HFFc6 (cell line): ENCODE results near the gene ABCC12. TPM values are rescaled to one million over a fixed set of nuclear protein-coding genes. Genes with fewer than 3 reads are reported as not detected.
A peak's percentile ranks its signal among the peaks of the same experiment; 100 is the strongest.

ENCODE experiments used
- DNase-seq: peaks from one replicate; pipeline ENCODE4 v3.0.0-alpha.2; 2018
- H3K27ac Mint-ChIP-seq: 2 replicates; pipeline ENCODE4 v1.8.0; 2020; ENCODE audit warnings: mild to moderate bottlenecking, mixed read lengths
- H3K27me3 Mint-ChIP-seq: 2 replicates; pipeline ENCODE4 v1.8.0; 2021; ENCODE audit warnings: mild to moderate bottlenecking, moderate library complexity, mixed read lengths; ENCODE audit not compliant: insufficient read depth
- H3K36me3 Mint-ChIP-seq: 2 replicates; pipeline ENCODE4 v1.8.0; 2021; ENCODE audit warnings: low read depth, mixed read lengths
- H3K4me1 Mint-ChIP-seq: 2 replicates; pipeline ENCODE4 v1.8.0; 2020; ENCODE audit warnings: low read depth, mixed read lengths
- H3K4me3 Mint-ChIP-seq: 2 replicates; pipeline ENCODE4 v1.8.0; 2020; ENCODE audit warnings: mild to moderate bottlenecking, moderate library complexity, mixed read lengths
- H3K9me3 Mint-ChIP-seq: 2 replicates; pipeline ENCODE4 v1.8.0; 2020; ENCODE audit warnings: mild to moderate bottlenecking, mixed read lengths
- total RNA-seq, 6 experiments: library from RNA; stranded (reverse); fragmentation: NEBNext Ultra II Directional; extraction: Animal tissue kit (Norgen Biotek cat#: 25700); gene quantifications; 2 replicates in 1 of 6; 3 replicates in 5 of 6; pipeline ENCODE4 v1.2.3, GENCODE V29; 2021
- TF ChIP-seq, protein P1 (sequence below): fragments of 200-600 bp; sonication (generic); IDR thresholded peaks from 2 replicates; pipeline ENCODE4 v1.5.0; 2021; ENCODE audit warnings: antibody characterized with exemption, mild to moderate bottlenecking

Gene ABCC12
- total RNA-seq, 6 experiments from 2014 or later = not detected

DNA sequence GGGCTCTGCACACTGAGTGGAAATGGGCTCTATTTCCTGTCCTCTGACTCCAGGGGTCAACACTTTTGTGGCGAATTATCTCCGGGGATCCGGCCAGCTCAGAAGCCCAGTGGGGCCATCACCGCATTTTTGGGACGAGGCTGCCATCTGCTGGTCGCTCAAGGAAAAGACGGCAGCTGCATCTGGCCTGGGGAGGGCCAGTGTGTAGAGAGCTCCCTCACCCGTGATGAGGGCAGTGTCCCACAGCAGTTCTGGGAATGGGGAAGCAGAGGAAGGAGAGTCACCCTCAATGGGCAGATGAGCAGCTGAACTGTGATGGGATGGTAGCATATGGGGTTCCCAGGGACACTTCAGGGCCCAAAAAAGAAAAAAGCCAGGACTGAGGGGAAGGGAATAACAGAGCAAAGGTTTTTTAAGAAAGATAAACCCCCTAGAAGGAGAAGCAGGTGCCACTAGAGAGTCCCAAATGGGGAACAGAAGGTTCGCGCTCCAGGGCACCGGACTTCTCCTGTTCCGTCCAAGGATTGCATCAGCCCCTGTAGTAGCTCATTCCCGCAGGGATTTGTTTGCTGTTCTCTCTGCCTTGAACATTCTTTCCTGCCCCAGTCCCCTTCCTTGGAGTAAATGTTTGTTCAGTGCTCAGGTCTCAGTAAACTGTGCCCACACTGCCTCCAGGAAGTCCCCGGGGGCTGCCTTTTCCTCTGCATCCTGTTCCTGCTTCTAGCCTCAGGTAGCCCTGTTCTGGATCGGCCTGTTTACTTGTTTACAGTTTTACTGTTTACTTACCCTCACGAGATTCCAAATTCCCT is 9.3 kb upstream of the ABCC12 start:
- peak overlapping the region; percentile 65 for H3K27ac Mint-ChIP-seq
- peaks cover 1% of the 10 kb centered on the region; the same call in 1 of the 2 replicates for H3K27me3 Mint-ChIP-seq
- peak; percentile 67 for DNase-seq
- H3K36me3 Mint-ChIP-seq = 0 out of 2 replicates have a peak, but pooled peaks cover 4% of the 10 kb centered on the region
- peaks cover 19% of the 10 kb centered on the region for H3K4me1 Mint-ChIP-seq
- TF ChIP-seq, protein P1, sequence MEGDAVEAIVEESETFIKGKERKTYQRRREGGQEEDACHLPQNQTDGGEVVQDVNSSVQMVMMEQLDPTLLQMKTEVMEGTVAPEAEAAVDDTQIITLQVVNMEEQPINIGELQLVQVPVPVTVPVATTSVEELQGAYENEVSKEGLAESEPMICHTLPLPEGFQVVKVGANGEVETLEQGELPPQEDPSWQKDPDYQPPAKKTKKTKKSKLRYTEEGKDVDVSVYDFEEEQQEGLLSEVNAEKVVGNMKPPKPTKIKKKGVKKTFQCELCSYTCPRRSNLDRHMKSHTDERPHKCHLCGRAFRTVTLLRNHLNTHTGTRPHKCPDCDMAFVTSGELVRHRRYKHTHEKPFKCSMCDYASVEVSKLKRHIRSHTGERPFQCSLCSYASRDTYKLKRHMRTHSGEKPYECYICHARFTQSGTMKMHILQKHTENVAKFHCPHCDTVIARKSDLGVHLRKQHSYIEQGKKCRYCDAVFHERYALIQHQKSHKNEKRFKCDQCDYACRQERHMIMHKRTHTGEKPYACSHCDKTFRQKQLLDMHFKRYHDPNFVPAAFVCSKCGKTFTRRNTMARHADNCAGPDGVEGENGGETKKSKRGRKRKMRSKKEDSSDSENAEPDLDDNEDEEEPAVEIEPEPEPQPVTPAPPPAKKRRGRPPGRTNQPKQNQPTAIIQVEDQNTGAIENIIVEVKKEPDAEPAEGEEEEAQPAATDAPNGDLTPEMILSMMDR = peak; percentile 92
- peak overlapping the region; percentile 47 for H3K4me3 Mint-ChIP-seq
- H3K9me3 Mint-ChIP-seq = no peaks in the 10 kb centered on the region

DNA sequence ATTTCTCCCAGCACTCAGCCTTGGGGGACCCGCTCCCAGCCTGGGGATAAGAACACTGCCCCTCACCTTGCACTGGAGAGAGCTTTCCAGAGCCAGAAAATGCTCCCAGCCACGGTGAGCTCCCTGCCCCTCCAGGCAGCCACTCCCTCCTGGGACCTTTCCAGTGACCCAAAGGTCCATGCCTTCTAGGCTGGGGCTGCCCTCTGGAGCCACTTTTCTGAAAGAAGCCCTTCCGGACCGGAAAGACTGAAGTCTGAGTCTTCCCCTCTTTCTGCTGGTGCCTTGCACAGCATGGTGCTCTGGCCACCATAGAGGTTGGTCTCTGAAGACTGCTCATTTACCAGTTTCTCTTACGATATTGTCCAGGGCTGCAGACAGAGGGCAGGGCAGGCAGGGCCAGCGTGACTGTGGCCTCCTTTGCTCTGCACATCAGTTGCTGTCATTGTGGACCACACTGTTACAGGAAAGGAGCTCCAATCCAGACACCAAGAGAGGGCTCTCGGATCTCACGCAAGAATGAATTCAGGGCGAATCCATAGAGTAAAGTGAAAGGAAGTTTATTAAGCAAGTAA is 7.1 kb upstream of the ABCC12 start:
- no peak overlapping the region for H3K27ac Mint-ChIP-seq
- 0 out of 2 replicates have a peak, but pooled peaks cover 4% of the 10 kb centered on the region for H3K36me3 Mint-ChIP-seq
- no peak overlapping the region for H3K4me3 Mint-ChIP-seq
- no peak for DNase-seq
- H3K4me1 Mint-ChIP-seq = peaks cover 30% of the 10 kb centered on the region
- TF ChIP-seq, protein P1 = no peak
- H3K27me3 Mint-ChIP-seq = no peaks in the 10 kb centered on the region
- H3K9me3 Mint-ChIP-seq = no peaks in the 10 kb centered on the region

DNA sequence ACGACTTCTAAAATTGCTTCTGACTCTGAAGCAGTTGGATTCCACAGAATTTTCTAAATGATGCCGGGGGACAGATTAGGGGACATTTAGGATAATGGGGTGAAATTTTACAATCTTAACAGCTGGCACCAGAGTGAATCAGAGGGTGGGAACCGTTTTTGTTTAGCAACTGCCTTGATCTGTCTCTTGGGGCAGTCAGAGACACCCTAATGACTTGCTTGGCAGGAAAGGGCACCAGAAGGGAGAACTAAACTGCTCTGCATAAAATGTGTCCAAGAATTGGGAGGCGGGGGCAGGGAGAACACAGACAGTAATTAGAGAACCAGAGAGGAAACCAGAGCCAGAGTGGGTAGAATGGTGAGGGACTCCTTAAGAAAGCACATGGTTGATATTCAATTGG is 6.1 kb upstream of the ABCC12 start:
- Mint-ChIP-seq H3K27ac (no peak overlapping the region), H3K9me3 (no peaks in the 10 kb centered on the region), H3K4me1 (peaks cover 35% of the 10 kb centered on the region), H3K36me3 (0 out of 2 replicates have a peak, but pooled peaks cover 4% of the 10 kb centered on the region), H3K27me3 (no peaks in the 10 kb centered on the region), H3K4me3 (no peak overlapping the region)
- DNase-seq = no peak
- TF ChIP-seq, protein P1 = no peak

DNA sequence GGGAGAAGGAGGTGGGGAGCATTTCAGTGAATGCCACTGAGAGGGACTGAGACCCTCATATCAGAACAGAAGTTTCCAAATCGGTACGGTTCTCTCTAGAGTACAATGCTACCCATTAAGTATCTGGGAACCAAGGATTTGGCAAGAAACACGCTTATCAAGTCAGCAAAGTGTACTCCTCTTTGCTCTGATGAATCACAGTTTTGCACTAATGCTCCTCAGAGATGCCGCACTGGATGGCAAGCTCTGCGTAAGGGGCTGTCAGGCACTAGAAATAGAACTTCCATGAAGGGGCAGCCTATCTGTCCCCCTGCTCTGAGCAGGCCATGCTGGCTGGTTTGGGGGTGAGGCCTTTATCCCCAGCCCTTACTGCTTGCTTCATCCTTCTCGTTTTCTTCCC is 4.8 kb upstream of the ABCC12 start:
- Mint-ChIP-seq H3K4me3 (no peak overlapping the region), H3K4me1 (peaks cover 27% of the 10 kb centered on the region), H3K27ac (no peak overlapping the region), H3K27me3 (no peaks in the 10 kb centered on the region), H3K36me3 (no peaks in the 10 kb centered on the region), H3K9me3 (no peaks in the 10 kb centered on the region)
- DNase-seq = no peak
- TF ChIP-seq, protein P1 = no peak

DNA sequence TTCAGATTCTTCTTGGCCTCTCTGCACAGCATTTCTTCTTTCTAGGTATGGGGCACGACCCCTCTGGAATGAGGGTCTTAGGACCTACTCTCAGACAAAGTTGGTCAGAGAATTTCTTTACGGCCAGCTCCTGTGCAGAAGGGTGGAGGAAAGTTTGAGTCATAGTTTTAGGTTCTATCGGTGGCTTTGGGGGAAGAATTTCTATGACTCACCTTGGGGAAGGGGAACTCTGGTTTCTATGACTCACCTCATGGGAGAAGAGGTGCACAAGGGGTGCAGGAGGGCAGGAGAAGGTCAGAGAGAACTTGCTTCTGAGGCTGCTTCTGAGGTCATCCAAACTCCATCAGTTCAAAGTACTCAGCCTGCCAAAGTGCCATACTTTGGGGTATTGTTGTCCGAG is 2.5 kb upstream of the ABCC12 start:
- TF ChIP-seq, protein P1 = no peak
- Mint-ChIP-seq H3K27me3 (no peaks in the 10 kb centered on the region), H3K9me3 (no peaks in the 10 kb centered on the region), H3K4me3 (no peak overlapping the region), H3K36me3 (no peaks in the 10 kb centered on the region), H3K4me1 (peaks cover 16% of the 10 kb centered on the region), H3K27ac (no peak overlapping the region; the same call in 1 of the 2 replicates)
- peak; percentile 47 for DNase-seq
